CD4-positive, alpha-beta memory T cell (primary cell): ENCODE data around the gene ISOC1. TPM values are rescaled to one million over a fixed set of nuclear protein-coding genes. Genes with fewer than 3 reads are reported as not detected.

Experiments
- CTCF ChIA-PET: fragments of 350-600 bp; sonication (Branson Sonifier 250); formaldehyde crosslinking; loops from one replicate; lab custom pipeline; 2021; ENCODE audit warnings: inconsistent platforms; ENCODE audit not compliant: partially characterized antibody; lab: Charles Lee
- POLR2A ChIA-PET: fragments of 350-600 bp; sonication (Branson Sonifier 250); formaldehyde crosslinking; loops from one replicate; lab custom pipeline; 2021; ENCODE audit not compliant: partially characterized antibody; lab: Charles Lee
- DNase-seq, 5 donors: peaks; one replicate each; pipeline versions ENCODE4 v3.0.0 to v3.0.0-alpha.2; 2020 to 2022; ENCODE audit warnings: mixed read lengths in 1 of 5
- H3K27ac ChIP-seq: one replicate; pipeline ENCODE4 v1.7.0; 2013; ENCODE audit warnings: low read depth, low read length
- H3K27me3 ChIP-seq: 2 replicates; pipeline ENCODE4 v1.7.0; 2013; ENCODE audit warnings: mild to moderate bottlenecking, low read length, moderate library complexity; ENCODE audit not compliant: insufficient read depth
- H3K36me3 ChIP-seq: 2 replicates; pipeline ENCODE4 v1.7.0; 2013; ENCODE audit warnings: mild to moderate bottlenecking, low read length, moderate library complexity; ENCODE audit not compliant: insufficient read depth
- H3K4me1 ChIP-seq: 2 replicates; pipeline ENCODE4 v1.7.0; 2013; ENCODE audit warnings: mild to moderate bottlenecking, low read length, moderate library complexity; ENCODE audit not compliant: insufficient read depth
- H3K4me3 ChIP-seq, 2 donors: one replicate each; pipeline ENCODE4 v1.7.0; 2013; ENCODE audit warnings: low read length in 2 of 2, mild to moderate bottlenecking in 1 of 2
- H3K9me3 ChIP-seq, 2 donors: one replicate each; pipeline ENCODE4 v1.7.0; 2013; ENCODE audit warnings: low read length in 2 of 2, control low read depth in 1 of 2; ENCODE audit not compliant: control insufficient read depth in 1 of 2
- H3K27ac Mint-ChIP-seq, 7 donors: one replicate each; pipeline ENCODE4 v1.8.0; 2020 to 2021; ENCODE audit warnings: mixed read lengths in 7 of 7, mild to moderate bottlenecking in 6 of 7, inconsistent platforms in 3 of 7, moderate library complexity in 3 of 7
- H3K27me3 Mint-ChIP-seq, 2 donors: one replicate each; pipeline ENCODE4 v1.8.0; 2020 to 2021; ENCODE audit warnings: mixed read lengths in 2 of 2
- H3K36me3 Mint-ChIP-seq, 2 donors: one replicate each; pipeline ENCODE4 v1.8.0; 2020 to 2021; ENCODE audit warnings: mixed read lengths in 2 of 2, inconsistent platforms in 1 of 2, mild to moderate bottlenecking in 1 of 2
- H3K4me1 Mint-ChIP-seq, 4 donors: one replicate each; pipeline ENCODE4 v1.8.0; 2020 to 2021; ENCODE audit warnings: mixed read lengths in 4 of 4, mild to moderate bottlenecking in 1 of 4
- H3K4me3 Mint-ChIP-seq, 8 donors: one replicate each; pipeline ENCODE4 v1.8.0; 2020 to 2021; ENCODE audit warnings: mixed read lengths in 8 of 8, mild to moderate bottlenecking in 7 of 8, moderate library complexity in 6 of 8, inconsistent platforms in 3 of 8
- H3K9me3 Mint-ChIP-seq, 8 donors: one replicate each; pipeline ENCODE4 v1.8.0; 2020 to 2021; ENCODE audit warnings: mixed read lengths in 8 of 8, mild to moderate bottlenecking in 5 of 8, inconsistent platforms in 3 of 8, moderate library complexity in 1 of 8
- intact Hi-C: fragments of 100-400 bp; cut with micrococcal nuclease; formaldehyde crosslinking; loops from one replicate; pipeline ENCODE4 v1.15.1; 2023
- polyA plus RNA-seq, 2 donors: library from polyadenylated mRNA; unstranded; fragments of 300-500 nt; fragmentation: Illumina TruSeq; gene quantifications; one replicate each; pipeline ENCODE4 v1.2.3, GENCODE V29; 2021
- total RNA-seq, 2 experiments: library from RNA; stranded (reverse); gene quantifications; one replicate each; pipeline ENCODE4 v1.2.3, GENCODE V29; 2021

ISOC1 gene
- total and polyA plus RNA-seq, 4 experiments from 2014 or later: 13.7 to 36.1 (median 22.3) TPM

- ChIA-PET POLR2A (interaction anchor here (0.5 to 2.2 kb wide), 7 partner anchors 16 to 1577 kb away, joined by 3 to 16 read pairs (median 4); no protein-coding TSS in a partner anchor), CTCF (interaction anchor here (0.8 to 4.5 kb wide), 9 partner anchors 8 to 189 kb away, joined by 3 to 44 read pairs (median 4); no protein-coding TSS in a partner anchor)
- peaks cover 23 to 42% (median 30%) of the 10 kb centered on the region in 4 donors for H3K4me1 Mint-ChIP-seq
- H3K27me3 ChIP-seq: no peaks in the 10 kb centered on the region
- peaks cover 0 to 2% of the 10 kb centered on the region in 2 donors for H3K36me3 Mint-ChIP-seq
- intact Hi-C loops: loop anchor here (1.0 to 10.0 kb wide), 4 partner anchors 190 to 1578 kb away; partner anchors contain the start of genes PRRC1 and SLC12A2
- DNase-seq: peak in 1 of 5 donors; percentile 64
- H3K27me3 Mint-ChIP-seq: peaks cover 0 to 5% of the 10 kb centered on the region in 2 donors
- H3K9me3 ChIP-seq: no peaks in the 10 kb centered on the region
- H3K9me3 Mint-ChIP-seq: peaks cover 0 to 3% (median 0%) of the 10 kb centered on the region in 8 donors
- H3K27ac Mint-ChIP-seq: peak overlapping the region; percentile 50 to 93 (median 87)
- H3K27ac ChIP-seq: peak overlapping the region; percentile 63
- H3K4me3 Mint-ChIP-seq: peak overlapping the region; percentile 82 to 93 (median 88)
- H3K4me3 ChIP-seq: peak overlapping the region; percentile 42 to 83
- peaks cover 41% of the 10 kb centered on the region for H3K4me1 ChIP-seq
- H3K36me3 ChIP-seq: no peaks in the 10 kb centered on the region
Observed at GRCh38 chr5:129094924-129095899, 663 bp downstream of the ISOC1 start.

DNA sequence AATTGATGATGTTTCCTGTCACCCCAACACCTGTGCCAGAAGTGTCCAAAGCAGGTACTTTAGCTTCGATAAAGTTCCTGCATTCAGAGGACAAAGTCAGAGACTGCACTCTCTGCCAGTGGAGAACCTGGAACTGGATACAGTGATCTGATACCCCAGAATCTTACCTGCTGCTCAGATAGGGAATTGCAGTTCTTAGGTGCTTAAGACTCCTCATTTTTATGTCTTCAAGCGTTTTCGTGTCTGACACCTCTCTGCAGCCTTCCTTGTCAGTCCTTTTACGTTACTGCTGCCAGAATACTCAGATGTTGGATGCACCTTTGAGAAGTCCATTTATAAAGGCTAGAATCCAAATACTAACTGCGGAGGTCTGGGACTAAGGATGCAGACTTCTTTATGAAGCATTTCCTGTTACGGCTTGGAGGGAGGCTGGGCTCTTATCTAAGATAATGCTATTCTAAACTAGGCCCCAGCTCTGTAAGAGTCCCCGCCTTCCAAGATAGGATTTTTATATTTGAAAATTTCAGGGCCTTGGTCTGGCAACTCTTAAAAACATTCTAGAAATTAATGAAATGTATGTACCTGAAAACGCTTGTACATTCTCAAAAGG lies 1.9 kb downstream of the ISOC1 start:
- no peak overlapping the region for H3K4me3 ChIP-seq
- H3K9me3 ChIP-seq: no peaks in the 10 kb centered on the region
- H3K4me1 Mint-ChIP-seq: peaks cover 23 to 44% (median 32%) of the 10 kb centered on the region in 4 donors
- ChIA-PET CTCF (interaction anchor here (0.8 to 4.5 kb wide), 4 partner anchors 15 to 191 kb away, joined by 3 to 44 read pairs (median 8); no protein-coding TSS in a partner anchor), POLR2A (interaction anchor here (2.2 kb wide), 1 partner anchor 30 kb away, joined by 16 read pairs; no protein-coding TSS in a partner anchor)
- peak overlapping the region; percentile 23 to 73 (median 38) for H3K4me3 Mint-ChIP-seq
- DNase-seq: no peak
- H3K36me3 ChIP-seq: no peaks in the 10 kb centered on the region
- peaks cover 0 to 5% of the 10 kb centered on the region in 2 donors for H3K27me3 Mint-ChIP-seq
- no peaks in the 10 kb centered on the region for H3K27me3 ChIP-seq
- intact Hi-C loops: loop anchor here (10.0 kb wide), 1 partner anchor 892 kb away; no protein-coding TSS in a partner anchor
- H3K9me3 Mint-ChIP-seq: peaks cover 0 to 3% (median 0%) of the 10 kb centered on the region in 8 donors
- H3K27ac Mint-ChIP-seq: peak overlapping the region in 2 of 7 donors; percentile 19 to 21
- H3K36me3 Mint-ChIP-seq: peaks cover 0 to 2% of the 10 kb centered on the region in 2 donors
- H3K27ac ChIP-seq: no peak overlapping the region
- peaks cover 41% of the 10 kb centered on the region for H3K4me1 ChIP-seq

GRCh38 chr5:129097498-129098296 lies 3.1 kb downstream of the ISOC1 start:
- no peaks in the 10 kb centered on the region for H3K9me3 ChIP-seq
- peaks cover 0 to 2% of the 10 kb centered on the region in 2 donors for H3K36me3 Mint-ChIP-seq
- H3K27ac Mint-ChIP-seq: no peak overlapping the region
- peaks cover 33 to 51% (median 41%) of the 10 kb centered on the region in 4 donors for H3K4me1 Mint-ChIP-seq
- intact Hi-C loops: loop anchor here (10.0 kb wide), 1 partner anchor 893 kb away; no protein-coding TSS in a partner anchor
- H3K4me1 ChIP-seq: peaks cover 41% of the 10 kb centered on the region
- no peaks in the 10 kb centered on the region for H3K27me3 ChIP-seq
- CTCF ChIA-PET: interaction anchor here (1.5 to 4.5 kb wide), 3 partner anchors 9 to 28 kb away, joined by 3 to 44 read pairs (median 4); no protein-coding TSS in a partner anchor
- POLR2A ChIA-PET: no interaction called here
- H3K36me3 ChIP-seq: no peaks in the 10 kb centered on the region
- DNase-seq: no peak
- no peak overlapping the region for H3K4me3 Mint-ChIP-seq
- peaks cover 0 to 3% (median 0%) of the 10 kb centered on the region in 8 donors for H3K9me3 Mint-ChIP-seq
- no peak overlapping the region for H3K27ac ChIP-seq
- H3K27me3 Mint-ChIP-seq: no peaks in the 10 kb centered on the region
- H3K4me3 ChIP-seq: no peak overlapping the region

DNA sequence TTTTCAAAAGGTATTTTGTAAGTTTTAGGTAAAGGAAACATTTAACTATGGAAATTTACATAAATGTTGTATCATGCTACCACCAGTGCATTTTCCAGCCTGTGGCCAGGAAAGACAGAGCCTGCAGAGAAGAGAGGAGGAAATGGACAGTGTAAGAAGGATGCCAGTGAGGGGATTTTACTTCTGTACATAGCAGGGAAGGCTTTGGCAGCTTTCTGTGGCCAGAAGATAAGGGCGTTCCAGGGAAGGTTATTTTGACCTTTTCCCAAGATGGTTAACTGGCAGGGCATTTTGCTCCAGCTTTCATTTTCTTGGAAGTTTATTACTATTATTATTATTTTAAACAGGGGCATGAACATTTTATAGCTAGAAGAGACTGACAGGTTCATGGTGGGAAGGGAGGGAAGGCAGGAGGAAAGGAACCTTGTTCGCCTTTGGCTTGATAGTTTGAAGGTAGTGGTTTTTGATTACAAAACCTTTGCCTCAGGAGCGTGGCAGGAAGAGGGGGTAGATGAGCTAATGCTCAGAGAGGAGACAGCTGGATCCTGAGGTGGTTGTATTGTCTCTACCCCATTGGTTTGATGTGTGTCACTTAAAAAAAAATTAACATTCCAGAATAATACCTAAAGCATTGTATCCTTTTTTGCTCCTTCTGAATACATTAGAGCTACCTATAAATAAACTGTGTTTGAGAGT lies 4.1 kb downstream of the ISOC1 start:
- peak overlapping the region in 3 of 7 donors; percentile 10 to 65 (median 48) for H3K27ac Mint-ChIP-seq

DNA sequence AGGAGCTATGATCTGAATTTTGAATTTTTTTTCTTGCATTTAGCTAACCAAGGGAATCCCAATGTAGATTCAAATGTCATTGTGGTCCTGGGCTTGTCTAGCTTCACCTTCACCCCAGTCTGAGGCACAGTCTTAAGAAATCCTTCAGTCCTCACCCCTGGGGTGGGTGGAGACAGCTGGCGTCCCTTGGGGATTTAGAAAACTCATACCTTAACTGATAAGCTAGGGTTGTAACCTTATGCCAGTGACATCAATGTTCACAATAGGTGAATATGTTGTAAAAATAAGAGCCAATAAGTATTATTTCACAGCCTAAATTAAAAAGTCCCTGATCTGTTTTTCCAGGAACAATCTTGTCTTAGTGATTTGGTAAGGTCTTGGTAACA lies 4.6 kb downstream of the ISOC1 start:
- CTCF ChIA-PET: interaction anchor here (0.7 to 1.5 kb wide), 4 partner anchors 8 to 671 kb away, joined by 3 read pairs; no protein-coding TSS in a partner anchor
- intact Hi-C loops: loop anchor here (10.0 kb wide), 1 partner anchor 894 kb away; no protein-coding TSS in a partner anchor
- H3K36me3 ChIP-seq: no peaks in the 10 kb centered on the region
- H3K4me3 Mint-ChIP-seq: no peak overlapping the region
- no peak overlapping the region for H3K27ac Mint-ChIP-seq
- H3K4me3 ChIP-seq: no peak overlapping the region
- peaks cover 0 to under 1% of the 10 kb centered on the region in 2 donors for H3K36me3 Mint-ChIP-seq
- peaks cover 0 to 1% (median 0%) of the 10 kb centered on the region in 8 donors for H3K9me3 Mint-ChIP-seq
- no peaks in the 10 kb centered on the region for H3K27me3 Mint-ChIP-seq
- no peak overlapping the region for H3K27ac ChIP-seq
- peaks cover 32 to 47% (median 39%) of the 10 kb centered on the region in 4 donors for H3K4me1 Mint-ChIP-seq
- POLR2A ChIA-PET: no interaction called here
- peaks cover 36% of the 10 kb centered on the region for H3K4me1 ChIP-seq
- H3K9me3 ChIP-seq: no peaks in the 10 kb centered on the region
- DNase-seq: no peak
- H3K27me3 ChIP-seq: no peaks in the 10 kb centered on the region

More for the DNA sequence above, 4.1 kb downstream of the ISOC1 start:
- POLR2A ChIA-PET: no interaction called here
- Mint-ChIP-seq H3K27me3 (no peaks in the 10 kb centered on the region), H3K36me3 (peaks cover 0 to 2% of the 10 kb centered on the region in 2 donors), H3K4me3 (peak overlapping the region in 1 of 8 donors; percentile 27), H3K9me3 (peaks cover 0 to 3% (median 0%) of the 10 kb centered on the region in 8 donors), H3K4me1 (peaks cover 33 to 51% (median 42%) of the 10 kb centered on the region in 4 donors)
- intact Hi-C loops: loop anchor here (10.0 kb wide), 1 partner anchor 894 kb away; no protein-coding TSS in a partner anchor
- CTCF ChIA-PET: interaction anchor here (0.7 to 1.5 kb wide), 4 partner anchors 9 to 672 kb away, joined by 3 read pairs; no protein-coding TSS in a partner anchor
- Histone ChIP-seq H3K27ac (no peak overlapping the region), H3K27me3 (no peaks in the 10 kb centered on the region), H3K4me1 (peaks cover 41% of the 10 kb centered on the region), H3K9me3 (no peaks in the 10 kb centered on the region), H3K36me3 (no peaks in the 10 kb centered on the region), H3K4me3 (no peak overlapping the region)
- no peak for DNase-seq

- no peak overlapping the region for H3K4me3 Mint-ChIP-seq
- ChIA-PET CTCF (no interaction called here), POLR2A (no interaction called here)
- no peak overlapping the region for H3K4me3 ChIP-seq
- H3K27me3 ChIP-seq: no peaks in the 10 kb centered on the region
- peaks cover 22 to 33% (median 27%) of the 10 kb centered on the region in 4 donors for H3K4me1 Mint-ChIP-seq
- no peak for DNase-seq
- H3K27ac Mint-ChIP-seq: no peak overlapping the region
- H3K36me3 ChIP-seq: peaks cover 8% of the 10 kb centered on the region
- peaks cover 20% of the 10 kb centered on the region for H3K4me1 ChIP-seq
- peaks cover 7 to 15% of the 10 kb centered on the region in 2 donors for H3K36me3 Mint-ChIP-seq
- no peaks in the 10 kb centered on the region for H3K9me3 ChIP-seq
- no peaks in the 10 kb centered on the region for H3K9me3 Mint-ChIP-seq
- no peak overlapping the region for H3K27ac ChIP-seq
- H3K27me3 Mint-ChIP-seq: no peaks in the 10 kb centered on the region
- intact Hi-C loops: no loop called here
Observed at GRCh38 chr5:129101794-129102193, 7.2 kb downstream of the ISOC1 start.
